ENCODE measurements around the gene CDKL2. TPM values are rescaled to one million over a fixed set of nuclear protein-coding genes. Genes with fewer than 3 reads are reported as not detected.
"Not testable (repeated sequence)": the region's sequence is repeated elsewhere in the genome, so short reads cannot be mapped to it uniquely, and the experiment has no call there.

Gene CDKL2
- total and polyA plus RNA-seq, 9 of the 15 experiments (the other 6 are each of a cell fraction or from before 2014, with no cell fraction given), result 0.01 to 0.16 TPM; not detected in 7

- H3K4me2 ChIP-seq (ENCODE audit: insufficient read depth, low read length); H2AFZ ChIP-seq (ENCODE audit: low read depth, low read length); H3K9me1 ChIP-seq (ENCODE audit: control insufficient read depth, insufficient read depth, low read length); H3K4me3 ChIP-seq; DNase-seq (ENCODE audit: extremely low read depth in 1 of 4, low spot score in 3 of 4); FAIRE-seq; H3K9ac ChIP-seq (ENCODE audit: insufficient read depth in 1 of 2, low read depth in 2 of 2, low read length in 2 of 2); H3K27ac ChIP-seq (ENCODE audit: extremely low read depth, low read depth, low read length); ATAC-seq; CTCF ChIA-PET (ENCODE audit: low intra/inter-chr PET ratio); H3K27me3 ChIP-seq (ENCODE audit: control insufficient read depth in 2 of 2, insufficient read depth in 2 of 2, low read length in 2 of 2); BruUV-seq (replicated peaks); H3K9me3 ChIP-seq (replicated peaks; ENCODE audit: control insufficient read depth, insufficient read depth, low read depth, low read length); H4K20me1 ChIP-seq (replicated peaks; ENCODE audit: control insufficient read depth, insufficient read depth, low read length); H3K4me1 ChIP-seq (replicated peaks in 1 of 2; ENCODE audit: control insufficient read depth in 2 of 2, insufficient read depth in 2 of 2, low read length in 2 of 2); H3K79me2 ChIP-seq (ENCODE audit: control insufficient read depth, insufficient read depth, low read length); in situ Hi-C loops (cut with MboI); intact Hi-C loops (cut with micrococcal nuclease); POLR2A ChIA-PET: not testable (repeated sequence)
- TF ChIP-seq ZNF146 (CRISPR knock-in tag; IDR thresholded peaks at IDR 0.05; ENCODE audit: unreplicated experiment) (peak; percentile 18), BCOR (IDR thresholded peaks at IDR 0.05) (peak; percentile 55; the same call in 1 of the 2 replicates), KDM1A (IDR thresholded peaks at IDR 0.05) (peak in 1 of 2 experiments; percentile 28; a peak in 1 of 4 replicates)
- H3K36me3 ChIP-seq (ENCODE audit: control insufficient read depth, insufficient read depth, low read length), result peaks cover 25% of the 10 kb centered on the region
Observed at GRCh38 chr4:75533926-75534325, 96.4 kb downstream of the CDKL2 start.

GRCh38 chr4:75533339-75533887 is 96.9 kb downstream of the CDKL2 start:
- BruUV-seq (replicated peaks); DNase-seq (ENCODE audit: extremely low read depth in 1 of 4, low spot score in 3 of 4); H4K20me1 ChIP-seq (replicated peaks; ENCODE audit: control insufficient read depth, insufficient read depth, low read length); H3K4me2 ChIP-seq (ENCODE audit: insufficient read depth, low read length); H3K9me3 ChIP-seq (replicated peaks; ENCODE audit: control insufficient read depth, insufficient read depth, low read depth, low read length); CTCF ChIA-PET (ENCODE audit: low intra/inter-chr PET ratio); H2AFZ ChIP-seq (ENCODE audit: low read depth, low read length); H3K27ac ChIP-seq (ENCODE audit: extremely low read depth, low read depth, low read length); H3K9me1 ChIP-seq (ENCODE audit: control insufficient read depth, insufficient read depth, low read length); H3K27me3 ChIP-seq (ENCODE audit: control insufficient read depth in 2 of 2, insufficient read depth in 2 of 2, low read length in 2 of 2); H3K4me3 ChIP-seq; H3K9ac ChIP-seq (ENCODE audit: insufficient read depth in 1 of 2, low read depth in 2 of 2, low read length in 2 of 2); H3K4me1 ChIP-seq (replicated peaks in 1 of 2; ENCODE audit: control insufficient read depth in 2 of 2, insufficient read depth in 2 of 2, low read length in 2 of 2); intact Hi-C loops (cut with micrococcal nuclease); in situ Hi-C loops (cut with MboI); H3K79me2 ChIP-seq (ENCODE audit: control insufficient read depth, insufficient read depth, low read length); ATAC-seq; FAIRE-seq: not testable (repeated sequence)
- WGBS (ENCODE audit: insufficient coverage, low coverage, missing lambda C conversion rate), result 96% methylated on average over 3 of the region's 4 CpGs
- peaks cover 28% of the 10 kb centered on the region for H3K36me3 ChIP-seq (ENCODE audit: control insufficient read depth, insufficient read depth, low read length)
- TF ChIP-seq ZNF431 (CRISPR knock-in tag; IDR thresholded peaks at IDR 0.05) (peak; percentile 95), ZNF707 (CRISPR knock-in tag; conservative IDR thresholded peaks at IDR 0.05) (peak; percentile 87)
- POLR2A ChIA-PET, result interaction anchor here (0.7 kb wide), 1 partner anchor 18 kb away, joined by 3 read pairs; no protein-coding TSS in a partner anchor

Measured in K562 (cell line).